ENCODE measurements around the gene ZSCAN1.

Gene ZSCAN1

GRCh38 chr19:58040751-58041525 lies 7.1 kb downstream of the ZSCAN1 start:
- DNase-seq: no peak

GRCh38 chr19:58042495-58043340 lies 8.9 kb downstream of the ZSCAN1 start:
- no peak for DNase-seq

GRCh38 chr19:58044391-58044790 lies 10.6 kb downstream of the ZSCAN1 start:
- DNase-seq: no peak

DNA sequence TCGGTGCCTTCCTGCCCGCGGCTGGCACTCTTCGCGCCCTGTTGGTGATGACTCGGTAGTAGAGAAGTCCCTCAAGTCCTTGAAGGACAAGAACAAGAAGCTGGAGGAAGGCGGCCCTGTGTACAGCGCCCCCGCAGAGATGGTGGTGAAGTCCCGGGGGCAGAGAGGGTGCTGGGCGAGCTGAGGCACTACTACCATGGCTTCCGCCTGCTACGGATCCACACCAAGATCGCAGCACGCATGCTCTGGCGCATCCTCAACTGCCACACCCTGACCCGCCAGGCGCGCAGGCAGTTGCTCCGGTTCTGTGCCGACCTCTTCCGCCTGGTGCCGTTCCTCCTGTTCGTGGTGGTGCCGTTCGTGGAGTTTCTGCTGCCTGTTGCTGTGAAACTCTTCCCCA lies 11.1 kb downstream of the ZSCAN1 start:
- DNase-seq: no peak

DNA sequence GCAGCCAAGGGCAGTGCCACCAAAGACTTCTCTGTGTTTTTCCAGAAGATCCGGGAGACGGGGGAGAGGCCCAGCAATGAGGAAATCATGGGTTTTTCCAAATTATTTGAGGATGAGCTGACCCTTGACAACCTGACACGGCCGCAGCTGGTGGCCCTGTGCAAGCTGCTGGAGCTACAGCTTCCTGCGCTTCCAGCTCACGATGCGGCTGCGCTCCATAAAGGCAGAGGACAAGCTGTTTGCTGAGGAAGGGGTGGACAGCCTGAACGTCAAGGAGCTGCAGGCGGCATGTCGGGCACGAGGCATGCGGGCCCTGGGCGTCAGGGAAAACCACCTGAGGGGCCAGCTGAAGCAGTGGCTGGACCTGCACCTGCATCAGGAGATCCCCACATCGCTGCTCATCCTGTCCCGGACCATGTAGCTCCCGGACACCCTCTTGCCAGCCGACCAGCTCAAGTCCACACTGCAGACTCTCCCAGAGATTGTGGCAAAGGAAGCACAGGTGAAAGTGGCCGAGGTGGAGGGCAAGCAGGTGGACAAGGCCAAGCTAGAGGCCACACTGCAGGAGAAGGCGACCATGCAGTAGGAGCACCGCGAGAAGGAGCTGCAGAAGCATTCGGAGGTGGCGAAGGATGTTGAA lies 11.7 kb downstream of the ZSCAN1 start:
- no peak for DNase-seq

DNA sequence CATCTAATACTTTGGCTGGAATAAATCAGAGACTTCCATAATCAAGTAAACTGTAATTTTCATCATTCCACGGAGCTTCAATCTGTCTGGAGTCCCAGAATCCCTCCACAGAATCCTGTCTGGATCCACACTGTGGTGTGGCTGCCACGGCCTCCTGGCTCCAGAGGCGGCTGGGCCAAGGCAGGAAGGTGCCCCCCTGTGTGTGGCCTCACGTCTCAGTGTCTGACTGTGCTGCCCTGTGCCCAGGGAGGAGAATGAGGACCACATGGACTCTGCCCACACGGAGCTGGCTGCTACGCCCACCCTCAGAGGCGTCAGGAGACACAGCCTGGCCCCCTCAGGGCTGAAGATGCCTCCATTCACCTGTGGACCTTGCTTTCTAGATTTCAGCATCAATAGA lies 13.0 kb downstream of the ZSCAN1 start:
- DNase-seq: no peak

GRCh38 chr19:58047672-58048071 lies 13.8 kb downstream of the ZSCAN1 start:
- DNase-seq: no peak

- no peak for DNase-seq
Observed at GRCh38 chr19:58052256-58052655, 18.4 kb downstream of the ZSCAN1 start.

- no peak for DNase-seq
Observed at GRCh38 chr19:58053480-58054156, 19.8 kb downstream of the ZSCAN1 start.

DNA sequence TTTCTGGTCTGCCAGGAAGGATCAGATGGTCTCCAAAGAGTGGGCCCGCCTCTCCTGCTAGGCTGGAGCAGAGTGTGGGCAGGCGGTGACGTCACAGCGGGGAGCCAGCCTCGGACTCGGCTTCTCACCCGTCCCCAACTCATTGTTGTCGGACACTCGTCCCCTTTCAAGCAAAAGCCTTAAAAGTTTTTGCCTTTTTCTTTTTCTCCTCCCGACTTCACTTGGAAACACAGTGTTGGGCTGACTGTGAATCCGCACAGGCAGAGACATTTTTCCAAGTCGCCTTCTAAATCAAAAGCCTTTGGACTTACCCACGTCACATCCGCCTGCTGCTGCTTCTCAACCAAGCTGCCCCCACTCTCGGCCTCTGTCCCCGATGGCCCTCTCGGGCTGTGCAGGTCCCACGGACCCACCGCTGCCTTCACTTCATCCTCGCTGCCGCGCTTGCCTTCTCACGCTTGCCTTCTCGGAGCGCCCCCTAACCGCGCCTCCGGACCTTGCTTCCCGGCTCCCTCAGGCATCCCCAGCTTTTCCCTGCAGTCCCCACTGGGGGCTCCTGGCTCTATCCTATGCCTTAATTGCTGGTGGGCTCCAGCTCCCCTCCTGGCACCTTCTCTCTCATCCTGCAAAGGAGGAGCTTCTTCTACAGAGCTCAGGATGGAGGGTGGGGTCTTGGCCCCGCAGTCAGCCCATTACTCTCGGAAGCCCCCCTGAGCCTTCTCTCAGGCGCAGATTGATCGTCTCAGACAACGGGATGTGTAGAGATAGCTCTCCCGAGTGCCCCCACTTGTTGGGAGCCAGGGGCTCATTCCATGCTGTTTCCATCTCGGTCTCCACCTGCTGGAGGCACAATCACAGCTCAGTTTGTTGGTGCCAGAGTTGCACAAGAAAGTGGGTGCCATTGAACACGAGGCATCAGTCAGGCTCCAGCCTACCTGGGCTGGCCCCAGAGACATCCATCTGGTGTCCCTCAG lies 21.4 kb downstream of the ZSCAN1 start:
- DNase-seq: no peak

DNA sequence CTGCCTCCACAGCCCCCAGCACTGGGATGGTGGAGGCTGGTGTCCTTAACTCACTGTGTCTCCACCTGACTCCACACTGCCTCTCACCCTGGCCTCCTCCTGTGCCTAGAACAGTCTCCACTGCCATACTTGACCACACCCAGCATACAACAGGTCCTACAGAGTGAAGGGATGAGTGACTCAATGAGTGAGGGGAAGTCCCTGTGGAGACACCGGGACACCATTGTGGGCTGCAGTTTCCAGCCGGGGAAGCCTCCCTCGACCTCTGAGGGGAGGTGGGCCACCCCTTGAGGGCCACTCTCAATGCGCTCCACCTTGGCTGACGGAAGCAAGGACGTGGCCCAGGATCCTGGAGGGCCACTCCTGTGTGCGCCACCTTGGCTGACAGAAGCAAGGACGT lies 22.4 kb downstream of the ZSCAN1 start:
- DNase-seq: no peak

- no peak for DNase-seq
Observed at GRCh38 chr19:58056861-58057260, 23.0 kb downstream of the ZSCAN1 start.

- no peak for DNase-seq
Observed at GRCh38 chr19:58058467-58058866, 24.6 kb downstream of the ZSCAN1 start.

GRCh38 chr19:58059003-58059670 lies 25.3 kb downstream of the ZSCAN1 start, which contains the start of gene ZNF135:
TSS of gene ZNF135 (plus strand) at chr19:58059282. CDS start at chr19:58060003, 721 bp downstream.
- no peak for DNase-seq

DNA sequence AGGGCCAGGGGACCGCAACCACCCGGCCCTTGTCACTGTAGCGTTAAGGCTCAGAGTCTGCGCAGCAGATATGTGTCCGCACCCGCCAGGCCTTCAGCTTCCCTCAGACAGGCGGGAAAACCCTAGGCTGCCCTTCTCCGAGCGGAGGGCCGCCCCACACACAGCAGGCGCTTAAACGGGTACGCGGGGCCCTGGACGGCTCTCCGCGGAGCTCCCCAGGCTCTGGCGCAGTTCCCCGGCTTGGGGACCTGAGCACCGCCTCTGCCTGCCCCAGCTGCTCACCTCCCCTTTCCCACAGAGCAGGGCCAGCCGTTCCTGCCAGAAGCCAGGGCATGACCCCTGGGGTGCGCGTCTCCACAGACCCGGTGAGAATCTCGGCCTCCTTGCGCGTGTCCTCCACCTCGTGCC lies 25.9 kb downstream of the ZSCAN1 start:
- DNase-seq: no peak

- DNase-seq: no peak
Observed at GRCh38 chr19:58060231-58060630, 26.4 kb downstream of the ZSCAN1 start.

GRCh38 chr19:58063712-58064111 lies 29.9 kb downstream of the ZSCAN1 start:
- no peak for DNase-seq

- no peak for DNase-seq
Observed at GRCh38 chr19:58067240-58067912, 33.6 kb downstream of the ZSCAN1 start.

DNA sequence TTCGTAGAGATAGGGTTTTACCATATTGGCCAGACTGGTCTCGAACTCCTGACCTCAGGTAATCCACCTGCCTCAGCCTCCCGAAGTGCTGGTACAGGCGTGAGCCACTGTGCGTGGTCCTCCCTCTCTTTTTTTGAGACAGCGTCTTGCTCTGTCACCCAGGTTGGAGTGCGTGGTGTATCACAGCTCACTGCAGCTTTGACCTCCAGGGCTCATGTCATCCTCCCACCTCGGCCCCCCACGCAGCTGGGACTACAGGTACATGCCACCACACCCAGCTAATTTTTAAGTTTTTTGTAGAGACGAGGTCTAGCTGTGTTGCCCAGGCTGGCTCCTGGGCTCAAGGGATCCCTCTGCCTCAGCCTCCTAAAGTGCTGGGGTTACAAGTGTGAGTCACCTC lies 46.0 kb downstream of the ZSCAN1 start:
- DNase-seq: no peak

DNA sequence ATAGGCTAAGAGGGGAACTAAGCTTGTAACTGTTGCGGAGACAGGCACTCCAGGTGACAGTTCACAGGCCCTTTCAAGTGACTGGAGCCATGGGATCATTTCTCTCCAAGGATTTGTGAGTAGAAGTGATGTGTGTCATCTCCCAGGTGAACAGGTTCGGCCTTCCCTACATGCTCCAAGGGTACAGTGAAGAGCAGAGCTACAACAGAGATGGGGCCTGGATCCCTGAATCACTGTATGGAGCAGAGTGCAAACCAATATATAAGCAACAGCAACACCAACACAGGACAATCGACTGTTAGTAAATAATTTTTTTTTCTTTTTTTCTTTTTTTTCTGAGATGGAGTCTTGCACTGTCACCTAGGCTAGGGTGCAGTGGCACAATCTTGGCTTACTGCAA lies 49.2 kb downstream of the ZSCAN1 start:
- no peak for DNase-seq
